ENCODE data around the gene SNTN. TPM values are rescaled to one million over a fixed set of nuclear protein-coding genes. Genes with fewer than 3 reads are reported as not detected.

Gene SNTN
- polyA plus RNA-seq, 1 donor (not counting 4 experiments of a cell fraction or from before 2014, with no cell fraction given) = not detected

- H3K4me1 ChIP-seq (ENCODE audit: control insufficient read depth, extremely low read depth, insufficient read depth, low read length) = peaks cover 10% of the 10 kb centered on the region
- H4K20me1 ChIP-seq (ENCODE audit: control insufficient read depth, extremely low read depth, insufficient read depth, low read length) = no peaks in the 10 kb centered on the region
- H3K27ac ChIP-seq (ENCODE audit: control insufficient read depth, insufficient read depth, low read length) = peak overlapping the region; percentile 13
- dilution Hi-C loops (cut with MboI; ENCODE audit: extremely low pct_ligation_motif_present, low sequenced_read_pairs) = no loop called here
- H3K9me1 ChIP-seq (ENCODE audit: control insufficient read depth, extremely low read depth, insufficient read depth, low read length) = no peaks in the 10 kb centered on the region
- TF ChIP-seq EZH2 (IDR thresholded peaks at IDR 0.05; ENCODE audit: low read length) (no peak), CTCF (optimal IDR thresholded peaks at IDR 0.05 in 1 of 3, IDR thresholded peaks at IDR 0.05 in 1 of 3, conservative IDR thresholded peaks at IDR 0.05 in 1 of 3; ENCODE audit: extremely low read depth in 1 of 3, insufficient read depth in 2 of 3, low read length in 3 of 3) (no peak)
- H3K4me2 ChIP-seq (ENCODE audit: control insufficient read depth, extremely low read depth, insufficient read depth, low read depth, low read length) = peak overlapping the region; percentile 65
- H3K9me3 ChIP-seq (ENCODE audit: control insufficient read depth, low read depth, low read length) = no peaks in the 10 kb centered on the region
- H3K36me3 ChIP-seq (ENCODE audit: control insufficient read depth in 2 of 2, extremely low read depth in 1 of 2, insufficient read depth in 2 of 2, low read length in 2 of 2) = no peaks in the 10 kb centered on the region
- no peak overlapping the region for H3K9ac ChIP-seq (ENCODE audit: control insufficient read depth, extremely low read depth, insufficient read depth, low read length)
- no peak overlapping the region for H3K4me3 ChIP-seq (ENCODE audit: control insufficient read depth in 2 of 3, extremely low read depth in 1 of 3, insufficient read depth in 2 of 3, low read depth in 1 of 3, low read length in 3 of 3)
- H3K27me3 ChIP-seq (ENCODE audit: control insufficient read depth, extremely low read depth, insufficient read depth, low read length) = no peaks in the 10 kb centered on the region
- peak overlapping the region; percentile 27 for H2AFZ ChIP-seq (ENCODE audit: control insufficient read depth, low read length)
- DNase-seq (ENCODE audit: low read depth, low spot score) (peak; percentile 68), FAIRE-seq (peak; percentile 98)
- H3K79me2 ChIP-seq (ENCODE audit: control insufficient read depth, insufficient read depth, low read length) = no peaks in the 10 kb centered on the region
Observed at GRCh38 chr3:63673111-63673510, 20.6 kb downstream of the SNTN start.

GRCh38 chr3:63674586-63674985, 22.1 kb downstream of the SNTN start:
- Histone ChIP-seq H4K20me1 (ENCODE audit: control insufficient read depth, extremely low read depth, insufficient read depth, low read length) (no peaks in the 10 kb centered on the region), H3K36me3 (ENCODE audit: control insufficient read depth in 2 of 2, extremely low read depth in 1 of 2, insufficient read depth in 2 of 2, low read length in 2 of 2) (no peaks in the 10 kb centered on the region), H3K4me3 (ENCODE audit: control insufficient read depth in 2 of 3, extremely low read depth in 1 of 3, insufficient read depth in 2 of 3, low read depth in 1 of 3, low read length in 3 of 3) (no peak overlapping the region), H3K79me2 (ENCODE audit: control insufficient read depth, insufficient read depth, low read length) (no peaks in the 10 kb centered on the region), H3K9ac (ENCODE audit: control insufficient read depth, extremely low read depth, insufficient read depth, low read length) (no peak overlapping the region), H3K4me1 (ENCODE audit: control insufficient read depth, extremely low read depth, insufficient read depth, low read length) (peaks cover 10% of the 10 kb centered on the region), H3K27ac (ENCODE audit: control insufficient read depth, insufficient read depth, low read length) (no peak overlapping the region), H2AFZ (ENCODE audit: control insufficient read depth, low read length) (no peak overlapping the region), H3K9me3 (ENCODE audit: control insufficient read depth, low read depth, low read length) (no peaks in the 10 kb centered on the region), H3K27me3 (ENCODE audit: control insufficient read depth, extremely low read depth, insufficient read depth, low read length) (no peaks in the 10 kb centered on the region), H3K9me1 (ENCODE audit: control insufficient read depth, extremely low read depth, insufficient read depth, low read length) (no peaks in the 10 kb centered on the region), H3K4me2 (ENCODE audit: control insufficient read depth, extremely low read depth, insufficient read depth, low read depth, low read length) (no peak overlapping the region)
- dilution Hi-C loops (cut with MboI; ENCODE audit: extremely low pct_ligation_motif_present, low sequenced_read_pairs) = no loop called here
- no peak for FAIRE-seq
- DNase-seq (ENCODE audit: low read depth, low spot score) = no peak
- no peak for TF ChIP-seq EZH2 (IDR thresholded peaks at IDR 0.05; ENCODE audit: low read length)
- TF ChIP-seq CTCF (optimal IDR thresholded peaks at IDR 0.05 in 1 of 3, IDR thresholded peaks at IDR 0.05 in 1 of 3, conservative IDR thresholded peaks at IDR 0.05 in 1 of 3; ENCODE audit: extremely low read depth in 1 of 3, insufficient read depth in 2 of 3, low read length in 3 of 3) = no peak

Data from keratinocyte (primary cell).